MM.1S (cell line): Measurements from ENCODE around the gene MAZ.
"Not testable (repeated sequence)": the region's sequence is repeated elsewhere in the genome, so short reads cannot be mapped to it uniquely, and the experiment has no call there.

Source experiments
- EZH2 ChIP-seq: fragments of 300-600 bp; sonication (generic); optimal IDR thresholded peaks from 2 replicates; pipeline ENCODE3; 2017; ENCODE audit warnings: low read depth, mild to moderate bottlenecking, antibody characterized with exemption, low read length, mixed read lengths
- TF ChIP-seq, protein P1 (sequence below): fragments of 300-600 bp; sonication (generic); IDR thresholded peaks from 2 replicates; pipeline ENCODE4 v1.5.1; 2016; ENCODE audit warnings: antibody characterized with exemption, low read length, mixed read lengths

DNA sequence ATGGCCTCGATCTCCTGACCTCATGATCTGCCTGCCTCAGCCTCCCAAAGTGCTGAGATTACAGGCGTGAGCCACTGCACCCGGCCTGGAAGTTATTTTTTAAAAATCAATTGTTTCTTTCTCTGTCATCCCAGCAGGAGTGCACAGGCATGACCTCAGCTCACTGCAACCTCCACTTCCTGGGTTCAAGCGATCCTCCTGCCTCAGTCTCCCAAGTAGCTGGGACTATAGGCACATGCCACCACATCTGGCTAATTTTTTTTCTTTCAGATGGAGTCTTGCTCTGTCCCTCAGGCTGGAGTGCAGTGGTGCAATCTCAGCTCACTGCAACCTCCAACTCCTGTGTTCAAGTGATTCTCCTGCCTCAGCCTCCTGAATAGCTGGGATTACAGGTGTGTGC is 19.2 kb upstream of the MAZ start:
- TF ChIP-seq, protein P1, sequence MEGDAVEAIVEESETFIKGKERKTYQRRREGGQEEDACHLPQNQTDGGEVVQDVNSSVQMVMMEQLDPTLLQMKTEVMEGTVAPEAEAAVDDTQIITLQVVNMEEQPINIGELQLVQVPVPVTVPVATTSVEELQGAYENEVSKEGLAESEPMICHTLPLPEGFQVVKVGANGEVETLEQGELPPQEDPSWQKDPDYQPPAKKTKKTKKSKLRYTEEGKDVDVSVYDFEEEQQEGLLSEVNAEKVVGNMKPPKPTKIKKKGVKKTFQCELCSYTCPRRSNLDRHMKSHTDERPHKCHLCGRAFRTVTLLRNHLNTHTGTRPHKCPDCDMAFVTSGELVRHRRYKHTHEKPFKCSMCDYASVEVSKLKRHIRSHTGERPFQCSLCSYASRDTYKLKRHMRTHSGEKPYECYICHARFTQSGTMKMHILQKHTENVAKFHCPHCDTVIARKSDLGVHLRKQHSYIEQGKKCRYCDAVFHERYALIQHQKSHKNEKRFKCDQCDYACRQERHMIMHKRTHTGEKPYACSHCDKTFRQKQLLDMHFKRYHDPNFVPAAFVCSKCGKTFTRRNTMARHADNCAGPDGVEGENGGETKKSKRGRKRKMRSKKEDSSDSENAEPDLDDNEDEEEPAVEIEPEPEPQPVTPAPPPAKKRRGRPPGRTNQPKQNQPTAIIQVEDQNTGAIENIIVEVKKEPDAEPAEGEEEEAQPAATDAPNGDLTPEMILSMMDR = not testable (repeated sequence)
- not testable (repeated sequence) for TF ChIP-seq EZH2
